NK-92 treated with Interleukin-12 subunit alpha and Interleukin-12 subunit beta, amount 100 ng/mL, for 24 hours (cell line): ENCODE results near the gene URAD.

Source experiments
- DNase-seq: peaks from one replicate; lab custom pipeline; 2025; lab: John Stamatoyannopoulos, UW

Gene URAD

DNA sequence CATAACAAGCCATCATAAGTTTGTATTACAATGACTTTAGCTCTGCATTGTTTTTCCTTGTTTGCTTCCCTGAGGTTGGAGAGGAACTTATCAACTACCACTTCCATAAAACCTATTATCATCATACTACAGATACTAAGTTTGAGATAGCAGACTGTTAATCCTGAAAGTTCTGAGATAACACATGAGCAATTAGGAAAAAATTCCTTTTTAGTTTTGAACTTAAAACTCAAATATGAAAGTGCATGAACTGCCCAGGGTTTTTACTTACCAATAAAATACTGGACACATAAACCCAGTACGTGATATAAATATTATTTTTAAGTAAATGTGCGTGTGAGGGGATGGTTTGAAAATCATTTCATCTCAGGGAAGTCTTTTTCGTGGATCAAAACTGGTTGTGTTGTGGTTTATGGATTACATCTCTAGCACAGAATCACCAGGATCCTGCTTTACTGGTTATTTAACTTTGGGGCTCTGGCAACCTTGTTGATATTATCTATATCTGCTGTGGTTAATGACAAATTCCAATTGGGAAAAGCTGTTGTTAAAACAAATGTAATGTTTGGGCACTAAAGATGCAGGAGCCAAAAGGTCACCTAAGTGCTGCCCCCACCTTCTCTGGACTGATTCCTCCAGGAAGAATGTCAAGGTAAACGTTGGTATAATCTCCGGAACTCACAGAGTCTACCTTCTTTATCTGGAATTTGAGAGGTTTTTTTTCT is 31.8 kb downstream of the URAD start:
- no peak for DNase-seq

DNA sequence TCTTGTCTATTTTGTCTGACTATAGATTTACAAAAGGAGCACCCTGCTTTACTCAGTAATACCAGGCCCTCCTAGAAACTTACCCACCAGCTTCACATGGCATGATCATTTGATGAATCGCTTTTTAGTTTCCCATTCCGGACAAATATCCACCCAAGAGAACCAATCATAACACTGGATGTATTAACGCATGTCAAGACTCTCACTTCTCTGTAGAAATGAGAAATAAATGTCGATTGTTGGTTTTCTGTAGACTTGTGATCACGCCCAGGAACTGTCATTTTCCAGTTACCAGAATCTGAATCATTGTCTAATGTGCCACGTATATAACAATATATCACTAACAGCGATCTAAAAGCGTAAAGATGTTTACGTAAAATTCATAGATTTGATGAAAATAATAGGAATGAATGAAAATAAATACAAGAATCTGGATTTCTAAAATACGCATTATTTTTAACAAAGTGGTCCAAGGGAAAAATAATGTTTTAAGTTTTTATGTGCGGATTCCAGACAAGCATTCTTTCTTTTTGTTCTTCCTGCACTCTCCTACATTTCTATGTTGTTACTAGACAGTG is 33.4 kb downstream of the URAD start:
- DNase-seq = no peak

DNA sequence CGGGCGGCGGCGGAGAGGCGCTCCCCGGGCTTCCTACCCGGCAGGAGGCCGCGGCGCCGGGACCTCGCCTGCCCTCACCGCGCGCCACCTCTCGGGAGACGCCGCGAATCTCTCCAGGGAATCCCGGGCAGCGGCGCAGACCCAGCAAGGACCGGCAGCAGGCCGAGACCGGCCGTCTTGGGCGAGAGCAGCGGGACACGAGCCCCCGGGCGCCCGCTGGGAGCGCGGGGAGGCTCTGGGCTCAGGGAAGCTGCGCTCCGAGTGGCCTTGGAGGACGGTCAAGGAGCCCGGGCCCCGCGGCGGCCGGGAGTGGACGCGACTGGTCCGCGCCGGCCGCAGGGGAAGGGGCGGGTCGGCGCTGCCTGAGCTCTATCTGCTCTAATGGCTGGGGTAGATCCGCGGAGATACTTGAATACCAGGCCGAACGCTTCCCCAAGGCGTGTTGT is 34.1 kb downstream of the URAD start:
- DNase-seq = no peak

DNA sequence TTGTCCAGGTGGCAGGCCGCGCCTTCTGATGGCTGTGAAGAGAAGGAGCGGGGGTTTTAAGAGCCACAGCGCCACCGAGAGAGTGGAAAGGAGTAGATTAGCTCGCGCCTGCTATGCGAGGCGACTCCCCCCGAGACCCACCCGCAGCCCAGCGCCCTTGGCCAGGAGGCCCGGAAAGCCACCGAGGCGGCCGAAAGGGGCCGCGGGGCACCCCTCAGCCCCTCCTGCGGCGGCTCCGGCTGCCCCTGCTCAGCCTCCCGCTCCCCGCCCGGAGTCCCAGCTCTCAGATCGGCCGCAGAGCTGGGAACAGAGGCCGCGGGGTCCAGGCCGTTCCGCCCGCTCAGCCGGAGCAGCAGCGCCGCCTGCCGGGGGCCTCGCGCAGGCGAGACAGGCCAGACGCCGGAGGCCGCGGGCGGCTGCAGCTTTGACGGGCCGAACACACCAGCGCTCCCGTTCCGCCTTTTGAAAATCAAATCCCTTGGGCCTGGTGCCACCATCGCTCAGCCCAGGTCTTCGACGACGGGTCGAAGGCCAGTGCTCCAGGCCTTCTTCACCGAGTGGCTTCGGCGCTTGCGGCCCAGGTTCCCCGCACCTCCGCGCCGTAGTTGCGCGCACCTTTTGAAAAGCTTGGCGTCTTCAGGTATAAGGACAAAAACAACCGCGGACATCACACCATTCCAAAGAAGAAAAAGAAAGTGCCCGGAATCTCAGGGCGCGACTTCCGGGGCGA is 34.7 kb downstream of the URAD start:
- no peak for DNase-seq

DNA sequence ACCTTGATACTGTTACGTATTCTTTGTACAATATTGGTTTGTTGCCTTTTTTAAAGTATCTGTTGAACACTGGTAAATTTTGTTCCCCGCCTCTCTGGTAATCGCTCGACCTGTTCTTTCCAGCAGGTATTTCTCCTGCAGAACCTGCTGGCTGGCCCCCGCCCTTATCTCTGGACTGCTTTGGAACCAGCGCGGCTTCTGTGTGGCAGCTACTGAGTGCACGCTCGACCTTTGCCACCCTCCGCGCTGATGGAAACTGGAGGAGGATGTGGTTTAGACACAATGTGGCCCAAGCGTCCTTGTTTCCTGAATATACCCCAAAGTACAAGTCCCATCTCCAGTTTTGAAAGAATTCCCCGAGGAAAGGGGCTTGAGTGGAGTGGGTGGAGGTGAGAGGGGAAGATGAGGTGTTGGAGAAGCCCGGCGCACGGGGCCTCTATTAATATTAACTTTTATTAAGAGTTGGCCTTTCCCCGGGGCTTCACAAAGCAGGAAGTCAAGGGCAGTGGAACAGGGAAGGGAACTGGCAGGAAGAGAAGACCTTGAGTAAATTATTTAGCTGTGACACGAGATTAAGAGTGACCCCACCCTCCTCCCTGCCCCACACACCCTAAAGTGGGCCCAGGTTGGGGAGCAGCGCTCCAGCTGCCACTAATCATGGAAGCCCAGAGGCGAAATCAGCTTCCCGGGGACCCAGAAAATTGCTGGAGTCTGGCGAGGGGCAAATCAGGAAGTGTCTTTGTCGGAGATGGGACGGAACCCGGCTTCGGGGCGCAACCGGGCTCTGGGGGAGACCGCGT is 35.4 kb downstream of the URAD start:
- DNase-seq = no peak

DNA sequence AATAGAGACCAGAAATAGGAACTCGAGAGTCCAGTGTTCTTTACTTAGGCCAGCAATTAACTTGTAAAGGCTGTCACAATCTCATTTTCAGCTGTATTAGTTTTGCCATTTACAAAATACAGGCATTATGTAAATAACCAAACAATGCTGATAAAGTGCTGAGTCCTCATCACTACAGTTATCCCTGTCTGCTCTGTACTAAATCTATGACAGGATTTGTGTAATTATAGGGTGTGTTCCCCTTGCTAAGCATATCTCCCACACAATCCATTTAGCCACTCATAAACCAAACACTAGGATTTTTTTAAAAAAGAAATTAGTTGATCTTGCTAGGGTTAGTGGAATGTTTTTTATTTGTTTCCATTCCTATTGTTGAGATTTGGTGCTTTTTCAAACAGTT is 45.5 kb downstream of the URAD start:
- no peak for DNase-seq

DNA sequence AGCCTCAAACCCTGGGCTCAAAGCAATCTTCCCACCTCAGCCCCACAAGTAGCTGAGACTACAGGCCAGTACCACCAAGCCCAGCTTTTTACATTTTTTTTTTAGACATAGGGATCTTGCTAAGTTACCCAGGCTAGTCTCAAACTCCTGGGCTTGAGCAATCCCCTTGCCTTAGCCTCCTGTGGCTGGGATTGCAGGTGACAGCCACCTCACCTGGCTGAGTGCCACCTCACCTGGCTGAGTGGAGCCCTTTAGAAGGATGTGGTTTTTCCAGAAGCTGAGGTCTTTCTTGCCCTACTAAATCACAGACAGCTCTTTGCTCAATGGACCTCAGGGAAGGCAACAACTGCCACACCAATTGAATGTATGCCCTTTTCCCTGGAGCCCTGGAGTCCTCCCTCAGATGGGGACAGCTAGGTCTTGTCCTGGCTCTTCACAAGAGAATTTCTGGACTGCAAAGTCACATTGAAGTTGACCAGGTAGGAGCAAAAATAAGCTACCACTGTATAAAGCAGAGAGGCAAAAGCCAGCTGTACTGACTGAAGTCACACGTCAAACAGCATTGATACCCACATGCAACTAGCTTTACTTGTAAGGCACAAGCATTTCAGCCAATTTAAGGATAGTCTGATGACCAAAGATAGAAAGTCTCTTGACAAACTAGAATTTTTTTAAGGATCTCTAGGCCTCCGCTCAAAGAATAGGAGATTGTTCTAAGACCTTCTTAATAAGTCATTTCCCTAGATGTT is 54.7 kb downstream of the URAD start:
- no peak for DNase-seq

DNA sequence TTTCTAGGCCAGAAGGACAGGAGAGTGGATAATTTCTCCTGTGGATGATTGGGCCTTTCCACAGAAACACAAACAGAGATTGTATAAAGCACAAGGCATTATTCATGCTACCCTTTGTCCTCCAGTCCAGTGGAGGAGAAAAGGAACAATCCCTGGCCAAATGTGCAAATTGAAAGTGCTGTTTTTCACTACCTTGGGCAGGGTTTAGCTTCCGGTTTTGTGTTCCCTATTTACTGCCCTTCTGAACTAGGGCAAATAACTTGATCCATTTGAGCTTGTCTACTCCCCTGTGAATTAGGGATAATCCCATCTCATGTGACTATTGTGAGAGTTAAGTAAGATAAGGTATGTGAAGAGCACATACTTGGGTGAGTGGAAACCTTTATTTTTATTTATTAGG is 55.4 kb downstream of the URAD start:
- DNase-seq = no peak

DNA sequence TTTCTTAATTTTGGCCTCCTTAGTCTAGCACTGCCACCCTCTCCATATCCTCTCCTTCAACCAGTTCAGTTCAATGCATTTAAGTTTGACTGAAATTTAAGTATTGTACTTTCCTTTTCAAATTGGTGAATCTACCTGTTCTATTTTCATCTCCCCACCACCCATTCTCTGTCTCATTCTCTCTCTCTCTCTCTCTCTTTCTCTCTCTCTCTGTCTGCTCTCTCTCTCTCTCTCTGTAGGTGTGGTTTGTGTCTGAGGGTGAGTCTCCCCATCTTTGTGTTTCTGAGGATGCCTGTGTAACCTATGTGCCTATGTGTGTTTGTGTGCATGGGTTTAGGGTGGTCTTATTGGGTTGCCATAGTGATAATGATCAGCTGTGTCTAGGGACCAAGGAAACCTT is 58.6 kb downstream of the URAD start:
- DNase-seq = no peak

DNA sequence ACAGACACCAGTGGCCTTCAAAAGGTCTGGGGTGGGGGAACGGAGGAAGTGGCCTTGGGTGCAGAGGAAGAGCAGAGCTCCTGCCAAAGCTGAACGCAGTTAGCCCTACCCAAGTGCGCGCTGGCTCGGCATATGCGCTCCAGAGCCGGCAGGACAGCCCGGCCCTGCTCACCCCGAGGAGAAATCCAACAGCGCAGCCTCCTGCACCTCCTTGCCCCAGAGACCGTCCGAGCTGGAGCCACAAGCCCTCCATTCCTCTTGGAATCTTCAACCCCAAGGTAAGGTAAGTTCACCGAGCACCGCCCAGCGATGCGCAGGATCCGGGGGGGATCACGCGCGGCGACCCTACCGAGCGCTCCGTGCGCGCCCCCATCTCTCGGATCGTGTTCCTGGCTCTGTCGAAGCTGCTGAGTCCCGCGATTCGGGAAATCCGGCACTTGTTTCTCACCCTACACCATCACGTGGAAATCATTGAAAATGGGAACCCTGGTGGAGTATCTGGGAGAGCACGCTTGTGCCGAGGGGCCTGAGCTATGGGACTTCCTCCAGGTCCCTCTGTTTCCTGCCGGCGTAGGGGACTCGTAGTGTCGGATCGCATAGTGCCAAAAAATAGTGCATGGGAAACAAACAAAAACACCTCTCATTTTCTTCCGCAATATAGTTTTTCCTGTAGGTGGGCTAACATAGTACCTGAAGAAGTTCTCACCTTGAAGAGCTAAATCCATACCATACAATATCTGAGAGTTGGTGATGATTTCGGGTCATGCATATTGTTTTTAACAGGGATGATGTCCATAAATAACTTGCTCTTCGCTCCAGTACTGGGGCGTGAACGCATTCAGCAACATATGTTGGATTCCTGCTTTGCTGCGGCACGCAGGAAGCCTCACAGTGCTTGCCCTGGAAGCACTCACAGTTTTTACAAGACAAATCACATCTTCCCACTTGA is 59.4 kb downstream of the URAD start:
- no peak for DNase-seq

DNA sequence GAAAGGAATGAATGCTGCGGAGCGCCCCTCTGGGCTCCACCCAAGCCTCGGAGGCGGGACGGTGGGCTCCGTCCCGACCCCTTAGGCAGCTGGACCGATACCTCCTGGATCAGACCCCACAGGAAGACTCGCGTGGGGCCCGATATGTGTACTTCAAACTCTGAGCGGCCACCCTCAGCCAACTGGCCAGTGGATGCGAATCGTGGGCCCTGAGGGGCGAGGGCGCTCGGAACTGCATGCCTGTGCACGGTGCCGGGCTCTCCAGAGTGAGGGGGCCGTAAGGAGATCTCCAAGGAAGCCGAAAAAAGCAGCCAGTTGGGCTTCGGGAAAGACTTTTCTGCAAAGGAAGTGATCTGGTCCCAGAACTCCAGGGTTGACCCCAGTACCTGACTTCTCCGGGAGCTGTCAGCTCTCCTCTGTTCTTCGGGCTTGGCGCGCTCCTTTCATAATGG is 60.1 kb downstream of the URAD start:
- no peak for DNase-seq
